HG02938 (cell line): ENCODE results near the gene ROBO1.

Source experiments
- ATAC-seq: cut with Tn5 transposase; IDR thresholded peaks from one replicate; pipeline ENCODE4 v1.9.1; 2021; ENCODE audit warnings: mild to moderate bottlenecking, moderate library complexity; ENCODE audit not compliant: unreplicated experiment

Gene ROBO1

DNA sequence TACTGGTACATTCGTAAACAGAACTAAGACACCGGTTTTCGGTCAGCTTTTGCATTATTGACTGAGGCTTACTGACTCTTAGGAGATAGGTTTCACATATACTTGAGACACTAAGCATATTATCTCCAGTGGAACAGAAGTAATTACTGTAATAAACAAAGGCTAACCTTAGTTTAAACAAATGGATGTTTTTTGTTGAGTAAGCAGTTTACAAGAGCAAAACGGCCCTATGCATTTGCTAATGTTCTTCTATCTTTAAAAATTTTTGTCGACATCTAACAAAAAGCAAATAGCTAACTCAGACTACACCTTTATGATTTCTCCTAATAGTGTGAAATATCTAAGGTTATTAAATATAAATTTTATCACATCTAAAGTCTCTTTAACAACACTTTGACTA, 664.5 kb downstream of the ROBO1 start:
- ATAC-seq: no peak

DNA sequence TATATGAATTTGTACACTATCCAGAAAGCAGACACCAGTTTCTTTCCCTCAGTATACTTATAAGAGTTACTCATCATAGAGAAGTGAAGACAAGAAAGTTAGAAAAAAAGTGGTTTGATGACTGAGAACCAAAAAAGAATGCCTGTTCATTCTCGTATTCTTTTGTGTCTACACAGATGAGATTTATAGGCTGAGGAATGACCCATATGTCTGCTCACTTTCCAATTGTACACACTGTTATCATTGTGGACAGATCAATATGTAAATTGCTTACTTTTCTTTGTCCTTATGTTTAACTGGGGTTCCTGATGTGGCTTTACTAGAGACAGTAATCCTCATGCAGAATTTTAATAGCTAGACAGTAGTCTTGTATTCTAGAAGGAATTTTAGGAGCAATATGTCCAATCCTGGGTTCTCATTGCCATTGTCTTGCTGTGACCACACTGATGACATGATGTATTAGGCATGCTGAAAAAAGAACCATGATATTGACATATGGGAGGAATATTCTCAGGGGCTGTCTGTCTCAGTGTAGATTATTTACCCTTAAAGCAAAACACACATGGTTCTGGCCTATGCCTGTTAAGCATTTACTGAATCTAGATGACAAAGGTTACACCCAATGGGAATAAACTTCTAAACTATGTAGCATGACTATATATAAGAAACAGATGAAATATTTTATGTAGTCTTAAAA, 669.7 kb downstream of the ROBO1 start:
- ATAC-seq: no peak

DNA sequence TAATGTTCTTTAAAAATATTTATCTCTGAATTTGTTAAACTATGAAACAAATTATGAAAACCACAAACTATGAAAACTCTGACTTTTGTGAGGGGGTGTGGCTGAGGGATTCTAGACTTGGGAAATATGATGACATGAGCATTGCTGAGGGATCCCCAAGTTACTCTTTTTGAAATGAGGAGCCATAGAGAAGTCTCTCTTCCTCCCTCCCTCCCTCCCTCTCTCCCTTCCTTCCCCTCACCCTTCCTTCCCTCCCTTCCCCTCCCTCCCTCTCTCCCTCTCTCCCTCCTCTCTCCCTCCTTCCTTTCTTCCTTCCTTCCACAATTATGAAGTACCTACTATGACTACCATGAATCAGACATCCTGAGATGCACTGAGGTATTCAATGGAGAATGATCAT, 673.1 kb downstream of the ROBO1 start:
- no peak for ATAC-seq

- ATAC-seq: peak; percentile 91
These were observed 681.3 kb downstream of the ROBO1 start for GRCh38 chr3:79086514-79086913.

- ATAC-seq: no peak
These were observed 682.6 kb downstream of the ROBO1 start for GRCh38 chr3:79085171-79085570.

GRCh38 chr3:79081335-79081734, 686.5 kb downstream of the ROBO1 start:
- no peak for ATAC-seq

DNA sequence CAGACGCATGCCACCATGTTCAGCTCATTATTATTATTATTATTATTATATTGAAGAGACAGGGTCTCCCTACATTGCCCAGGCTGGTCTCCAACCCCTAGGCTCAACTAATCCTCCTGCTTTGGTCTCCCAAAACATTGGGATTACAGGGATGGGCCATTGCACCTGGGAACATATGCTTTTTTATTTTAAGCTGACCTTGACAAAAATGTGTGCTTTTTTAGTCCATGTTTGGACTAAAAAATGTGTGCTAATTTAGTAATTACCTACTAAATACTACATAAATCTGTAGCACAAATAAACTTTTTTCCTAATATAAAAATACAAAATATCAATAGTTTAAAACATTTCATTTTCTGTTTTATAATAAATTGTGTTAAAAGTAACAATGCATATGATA, 693.2 kb downstream of the ROBO1 start:
- no peak for ATAC-seq

DNA sequence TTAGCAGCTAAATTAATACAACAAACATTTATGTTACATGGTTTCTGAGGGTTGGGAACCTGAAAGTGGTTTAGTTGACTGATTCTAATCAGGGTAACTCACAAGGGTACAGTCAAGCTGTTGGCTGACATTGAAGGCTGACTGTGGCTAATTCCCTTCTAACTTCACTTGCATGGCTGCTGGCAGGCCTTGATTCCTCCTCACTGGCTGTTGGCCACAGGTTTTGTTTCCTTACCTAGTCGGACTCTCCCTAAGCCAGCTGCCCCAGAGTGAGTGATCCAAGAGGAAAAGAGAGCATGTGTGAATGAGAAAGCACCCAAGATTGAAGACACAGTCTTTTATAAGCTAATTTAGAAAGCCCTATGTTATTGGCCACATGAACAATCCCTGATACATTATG, 700.1 kb downstream of the ROBO1 start:
- no peak for ATAC-seq

GRCh38 chr3:79066481-79066880, 701.3 kb downstream of the ROBO1 start:
- no peak for ATAC-seq

DNA sequence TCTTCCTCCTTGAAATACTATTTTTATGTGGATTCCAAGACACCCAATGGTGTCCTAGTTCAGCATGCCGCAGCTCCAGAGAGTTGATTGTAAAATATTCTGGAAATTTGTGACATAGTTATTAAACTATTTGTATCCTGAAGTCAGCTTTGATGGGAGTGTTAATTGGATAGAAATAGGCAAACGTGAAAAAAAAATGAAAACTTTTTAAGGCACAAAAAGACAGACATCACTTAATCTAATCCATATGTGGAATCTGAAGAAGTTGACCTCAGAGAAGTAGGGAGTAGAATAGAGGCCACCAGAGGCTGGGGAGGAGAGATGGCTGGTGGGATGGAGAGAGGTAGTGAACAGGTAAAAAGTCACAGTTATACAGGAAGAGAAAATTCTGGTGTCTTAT, 704.2 kb downstream of the ROBO1 start:
- no peak for ATAC-seq

- ATAC-seq: no peak
These were observed 710.0 kb downstream of the ROBO1 start for GRCh38 chr3:79057756-79058155.

DNA sequence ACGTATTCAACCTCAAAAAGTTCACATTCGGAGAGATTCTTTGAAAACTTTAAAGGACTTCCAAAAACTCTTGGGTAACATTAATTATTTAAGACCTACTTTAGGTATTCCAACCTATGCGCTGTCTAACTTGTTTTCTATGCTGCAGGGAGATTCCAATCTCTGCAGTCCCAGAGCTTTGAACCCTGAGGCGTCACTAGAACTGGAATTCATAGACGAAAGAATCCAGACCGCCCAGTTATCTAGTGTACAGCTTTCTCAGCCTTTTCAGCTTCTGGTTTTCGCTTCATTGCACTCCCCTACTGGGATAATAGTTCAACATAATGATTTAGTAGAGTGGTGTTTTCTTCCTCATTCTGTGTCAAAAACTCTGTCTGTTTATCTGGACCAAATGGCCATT, 711.3 kb downstream of the ROBO1 start:
- ATAC-seq: no peak

DNA sequence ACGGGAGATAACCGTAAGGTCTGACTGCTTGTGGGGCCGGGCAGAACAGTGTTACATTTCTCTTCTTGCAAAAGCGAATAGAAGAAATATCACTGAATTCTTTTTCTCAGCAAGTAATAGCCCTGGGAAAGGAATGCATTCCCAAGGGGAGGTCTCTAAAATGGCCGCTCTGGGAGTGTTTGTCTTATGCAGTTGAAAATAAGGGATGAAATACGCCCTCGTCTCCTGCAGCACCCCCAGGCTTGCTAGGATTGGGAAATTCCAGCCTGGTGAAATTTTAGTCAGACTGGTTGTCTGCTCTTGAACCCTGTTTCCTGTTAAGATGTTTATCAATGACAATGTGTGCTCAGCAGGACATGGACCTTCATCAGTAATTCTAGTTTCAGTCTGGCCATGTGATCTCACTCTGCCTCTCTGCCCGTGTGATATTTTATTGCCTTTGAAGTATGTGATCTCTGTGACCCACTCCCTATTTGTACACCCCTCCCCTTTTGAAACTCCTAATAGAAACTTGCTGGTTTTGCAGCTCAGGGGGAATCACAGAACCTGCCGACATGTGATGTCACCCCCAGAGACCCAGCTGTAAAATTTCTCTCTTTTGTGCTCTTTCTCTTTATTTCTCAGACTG, 715.6 kb downstream of the ROBO1 start:
- ATAC-seq: no peak

GRCh38 chr3:79047581-79047980, 720.2 kb downstream of the ROBO1 start:
- ATAC-seq: no peak

GRCh38 chr3:79041621-79042020, 726.2 kb downstream of the ROBO1 start:
- no peak for ATAC-seq

DNA sequence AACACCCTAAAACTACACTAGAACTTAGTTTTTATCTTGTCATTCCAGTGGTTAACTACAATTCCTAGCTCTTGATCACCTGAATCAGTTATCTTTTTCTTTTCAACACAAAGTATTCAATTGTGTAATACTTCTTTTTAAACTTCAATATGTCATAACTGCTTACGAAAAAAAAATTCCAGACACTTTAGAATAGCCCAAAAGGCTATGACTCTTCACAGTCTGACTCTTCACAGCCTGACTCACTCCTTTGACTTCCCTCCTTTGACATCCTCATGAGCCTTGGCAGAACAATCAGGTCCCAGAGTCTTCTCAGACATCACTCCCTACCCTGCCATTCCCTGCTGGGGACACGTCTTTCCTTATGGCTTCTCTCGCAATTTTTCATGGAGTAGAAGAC, 727.1 kb downstream of the ROBO1 start:
- no peak for ATAC-seq

GRCh38 chr3:79040091-79040490, 727.7 kb downstream of the ROBO1 start:
- no peak for ATAC-seq

- no peak for ATAC-seq
These were observed 728.6 kb downstream of the ROBO1 start for GRCh38 chr3:79039192-79039591.

DNA sequence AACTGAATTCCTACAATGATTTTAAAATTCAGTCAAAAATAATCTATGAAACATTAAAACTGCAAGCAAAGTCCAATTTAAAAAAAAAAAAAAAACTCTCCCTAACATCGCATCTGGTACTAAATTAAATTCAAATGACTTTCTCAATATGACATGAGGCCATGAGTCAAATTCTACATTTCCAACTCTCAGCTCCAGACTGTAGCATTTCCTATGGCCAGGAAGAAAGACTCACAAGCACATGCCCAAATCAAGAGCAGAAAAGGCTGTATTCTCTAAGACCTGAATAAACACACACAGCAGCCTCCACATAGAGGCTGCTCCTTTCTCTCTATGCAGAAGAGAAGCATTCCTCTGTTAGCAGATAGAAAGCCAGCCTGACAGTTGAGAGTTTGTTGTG, 729.2 kb downstream of the ROBO1 start:
- ATAC-seq: no peak

DNA sequence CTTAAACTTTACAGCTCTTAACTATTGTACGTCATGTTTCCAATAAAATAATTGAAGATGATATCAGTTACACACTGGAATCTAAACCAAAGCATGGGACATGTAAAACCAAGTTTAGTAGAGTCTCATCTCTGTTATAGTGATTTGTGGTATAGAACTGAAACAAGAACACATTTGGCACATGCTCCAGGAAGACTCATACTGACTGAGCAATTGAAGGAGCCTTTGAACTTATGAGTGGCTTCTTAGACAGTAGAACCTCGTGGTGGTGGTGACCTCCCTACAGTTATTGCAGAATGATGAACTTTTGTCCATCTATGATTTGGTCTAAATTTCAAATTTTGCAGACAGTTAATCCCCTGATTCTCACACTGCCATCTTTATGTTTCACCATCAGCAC, 729.7 kb downstream of the ROBO1 start:
- ATAC-seq: no peak

- peak; percentile 92 for ATAC-seq
These were observed 735.0 kb downstream of the ROBO1 start for GRCh38 chr3:79032686-79033318.

DNA sequence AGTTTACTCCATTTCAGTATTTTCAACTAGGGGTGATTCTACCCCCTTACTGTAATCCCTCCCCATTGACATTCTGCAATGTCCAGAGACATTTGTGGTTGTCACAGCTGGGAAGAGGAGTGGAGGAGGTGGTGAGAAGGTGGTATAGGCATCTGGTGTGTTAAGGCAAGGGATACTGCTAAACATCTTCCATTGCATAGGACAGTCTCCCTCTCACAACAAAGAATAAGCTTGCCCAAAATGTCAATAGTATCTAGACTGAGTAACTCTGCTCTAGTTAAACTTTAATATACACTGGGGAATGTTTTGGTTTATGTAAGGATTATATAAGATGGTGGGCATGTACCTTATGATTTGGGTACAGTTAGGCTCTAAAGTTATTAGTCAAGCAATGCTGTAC, 737.6 kb downstream of the ROBO1 start:
- ATAC-seq: no peak
